ENCODE results near the gene RPS23.

GRCh38 chr5:82296929-82297328 is 18.8 kb upstream of the RPS23 start:
- TF ChIP-seq, protein P1, sequence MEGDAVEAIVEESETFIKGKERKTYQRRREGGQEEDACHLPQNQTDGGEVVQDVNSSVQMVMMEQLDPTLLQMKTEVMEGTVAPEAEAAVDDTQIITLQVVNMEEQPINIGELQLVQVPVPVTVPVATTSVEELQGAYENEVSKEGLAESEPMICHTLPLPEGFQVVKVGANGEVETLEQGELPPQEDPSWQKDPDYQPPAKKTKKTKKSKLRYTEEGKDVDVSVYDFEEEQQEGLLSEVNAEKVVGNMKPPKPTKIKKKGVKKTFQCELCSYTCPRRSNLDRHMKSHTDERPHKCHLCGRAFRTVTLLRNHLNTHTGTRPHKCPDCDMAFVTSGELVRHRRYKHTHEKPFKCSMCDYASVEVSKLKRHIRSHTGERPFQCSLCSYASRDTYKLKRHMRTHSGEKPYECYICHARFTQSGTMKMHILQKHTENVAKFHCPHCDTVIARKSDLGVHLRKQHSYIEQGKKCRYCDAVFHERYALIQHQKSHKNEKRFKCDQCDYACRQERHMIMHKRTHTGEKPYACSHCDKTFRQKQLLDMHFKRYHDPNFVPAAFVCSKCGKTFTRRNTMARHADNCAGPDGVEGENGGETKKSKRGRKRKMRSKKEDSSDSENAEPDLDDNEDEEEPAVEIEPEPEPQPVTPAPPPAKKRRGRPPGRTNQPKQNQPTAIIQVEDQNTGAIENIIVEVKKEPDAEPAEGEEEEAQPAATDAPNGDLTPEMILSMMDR (IDR thresholded peaks at IDR 0.05), result no peak
- TF ChIP-seq POLR2A (IDR thresholded peaks at IDR 0.05), result no peak
- TF ChIP-seq EP300 (IDR thresholded peaks at IDR 0.05), result no peak
